ENCODE results near the gene MAGI2.

DNA sequence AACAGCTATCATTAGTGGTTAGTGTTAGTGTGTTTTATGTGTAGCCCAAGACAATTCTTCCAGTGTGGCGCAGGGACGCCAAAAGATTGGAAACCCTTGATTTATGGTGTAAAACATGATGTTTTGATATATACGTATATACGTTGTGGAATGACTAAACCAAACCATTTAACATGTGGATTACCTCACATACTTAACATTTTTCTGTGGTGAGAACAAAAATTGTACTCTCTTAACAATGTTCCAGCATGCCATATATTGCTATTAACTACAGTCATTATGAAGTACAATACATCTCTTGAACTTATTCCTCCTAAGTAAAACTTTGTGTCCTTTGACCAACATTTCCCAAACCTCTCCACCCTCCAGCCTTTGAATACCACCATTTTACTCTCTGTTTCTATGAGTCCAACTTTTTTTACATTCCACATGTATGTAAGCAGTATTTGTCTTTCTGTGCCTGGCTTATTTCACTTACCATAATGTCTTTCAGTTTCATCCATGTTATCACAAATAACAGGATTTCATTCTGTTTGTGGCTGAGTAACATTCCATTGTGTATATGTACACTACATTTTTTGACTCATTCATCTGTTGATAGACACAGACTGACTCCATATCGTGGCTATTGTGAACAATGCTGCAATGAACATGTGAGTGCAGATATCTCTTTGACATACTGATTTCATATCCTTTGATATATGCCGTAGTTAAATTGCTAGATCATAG is 42.2 kb upstream of the MAGI2 start:
- TF ChIP-seq EZH2phosphoT487 (IDR thresholded peaks at IDR 0.05; ENCODE audit: insufficient read depth, low read depth) (no peak), EZH2 (IDR thresholded peaks at IDR 0.05; ENCODE audit: insufficient read depth, poor library complexity, severe bottlenecking) (no peak)
